ENCODE data around the gene TEDC1. TPM values are rescaled to one million over a fixed set of nuclear protein-coding genes. Genes with fewer than 3 reads are reported as not detected.

The TEDC1 gene
- total RNA-seq, 1 donor from 2014 or later = 18.1 TPM

DNA sequence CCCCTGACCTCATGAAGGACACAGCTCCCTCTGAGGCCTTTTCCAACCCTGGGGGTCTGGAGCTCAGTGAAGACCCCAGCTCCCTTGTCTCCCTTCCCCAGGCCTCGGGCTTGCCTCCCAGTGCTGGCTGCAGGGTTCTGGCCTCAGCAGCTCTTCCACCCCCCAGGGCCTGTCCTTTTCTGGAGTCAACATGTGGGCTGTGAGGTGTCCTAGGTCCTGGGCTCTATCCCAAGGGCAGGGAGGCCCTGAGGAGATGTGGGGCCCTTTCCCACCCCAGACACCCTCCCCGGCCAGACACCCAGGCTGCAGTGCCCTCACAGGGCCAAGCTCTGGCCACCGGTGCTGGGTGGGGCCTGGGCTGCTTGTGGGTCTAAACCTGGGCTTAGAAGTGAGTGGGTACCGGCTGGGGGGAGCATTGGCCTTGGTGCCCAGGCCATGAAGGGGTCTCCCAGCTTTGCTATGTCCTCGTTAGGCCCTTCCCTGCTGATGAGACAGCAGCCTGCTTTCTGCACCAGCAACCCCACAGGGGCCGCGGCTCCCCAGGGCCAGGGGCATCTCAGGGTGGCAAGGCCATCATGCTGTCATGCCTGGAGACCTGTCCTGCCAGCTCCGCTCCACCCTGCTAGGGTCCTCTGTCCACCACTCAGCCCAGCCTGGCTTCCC, 19.1 kb upstream of the TEDC1 start:
- intact Hi-C loops (cut with micrococcal nuclease) = no loop called here
- ChIA-PET POLR2A (interaction anchor here (1.8 kb wide), 1 partner anchor 18 kb away, joined by 8 read pairs; no protein-coding TSS in a partner anchor), CTCF (interaction anchor here (0.7 to 2.9 kb wide), 4 partner anchors 8 to 18 kb away, joined by 3 to 14 read pairs (median 6); no protein-coding TSS in a partner anchor)
- peaks cover 10% of the 10 kb centered on the region for H3K36me3 Mint-ChIP-seq (ENCODE audit: low read depth)
- no peak overlapping the region for H3K27ac Mint-ChIP-seq
- H3K9me3 Mint-ChIP-seq = no peaks in the 10 kb centered on the region
- H3K27me3 Mint-ChIP-seq = no peaks in the 10 kb centered on the region
- no peak overlapping the region for H3K4me3 Mint-ChIP-seq
- no peak for ATAC-seq (ENCODE audit: low read depth)
- H3K4me1 Mint-ChIP-seq = peaks cover 26% of the 10 kb centered on the region
- TF ChIP-seq, protein P1, sequence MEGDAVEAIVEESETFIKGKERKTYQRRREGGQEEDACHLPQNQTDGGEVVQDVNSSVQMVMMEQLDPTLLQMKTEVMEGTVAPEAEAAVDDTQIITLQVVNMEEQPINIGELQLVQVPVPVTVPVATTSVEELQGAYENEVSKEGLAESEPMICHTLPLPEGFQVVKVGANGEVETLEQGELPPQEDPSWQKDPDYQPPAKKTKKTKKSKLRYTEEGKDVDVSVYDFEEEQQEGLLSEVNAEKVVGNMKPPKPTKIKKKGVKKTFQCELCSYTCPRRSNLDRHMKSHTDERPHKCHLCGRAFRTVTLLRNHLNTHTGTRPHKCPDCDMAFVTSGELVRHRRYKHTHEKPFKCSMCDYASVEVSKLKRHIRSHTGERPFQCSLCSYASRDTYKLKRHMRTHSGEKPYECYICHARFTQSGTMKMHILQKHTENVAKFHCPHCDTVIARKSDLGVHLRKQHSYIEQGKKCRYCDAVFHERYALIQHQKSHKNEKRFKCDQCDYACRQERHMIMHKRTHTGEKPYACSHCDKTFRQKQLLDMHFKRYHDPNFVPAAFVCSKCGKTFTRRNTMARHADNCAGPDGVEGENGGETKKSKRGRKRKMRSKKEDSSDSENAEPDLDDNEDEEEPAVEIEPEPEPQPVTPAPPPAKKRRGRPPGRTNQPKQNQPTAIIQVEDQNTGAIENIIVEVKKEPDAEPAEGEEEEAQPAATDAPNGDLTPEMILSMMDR (IDR thresholded peaks at IDR 0.05) = no peak
- DNase-seq = no peak

DNA sequence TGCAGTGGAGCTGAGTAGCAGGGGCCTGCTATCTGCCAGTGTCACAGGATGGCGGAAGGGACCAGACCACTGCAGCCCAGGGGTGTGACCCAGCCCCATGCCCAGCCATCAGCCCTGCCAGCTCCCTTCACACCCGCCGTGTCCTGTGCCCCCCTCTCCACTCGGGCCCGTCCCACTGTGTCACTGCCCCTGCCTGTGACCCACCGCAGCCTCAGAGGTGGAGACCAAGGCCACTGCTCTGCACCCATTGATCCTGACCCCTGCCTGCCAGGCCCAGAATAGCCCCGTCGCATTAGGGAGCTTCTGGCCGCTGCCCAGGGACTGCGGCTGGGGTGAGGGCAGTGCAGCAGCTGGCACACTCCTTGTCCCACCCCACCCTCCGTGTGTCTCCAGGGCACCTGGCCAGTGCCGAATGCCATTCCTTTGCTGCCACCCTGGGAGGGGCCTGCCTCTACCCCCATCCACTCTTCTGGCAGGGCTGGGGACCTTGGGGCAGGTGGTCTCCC, 18.5 kb upstream of the TEDC1 start:
- Mint-ChIP-seq H3K27me3 (peaks cover 3% of the 10 kb centered on the region), H3K27ac (no peak overlapping the region), H3K4me1 (peaks cover 32% of the 10 kb centered on the region), H3K4me3 (no peak overlapping the region), H3K36me3 (ENCODE audit: low read depth) (peaks cover 8% of the 10 kb centered on the region), H3K9me3 (no peaks in the 10 kb centered on the region)
- intact Hi-C loops (cut with micrococcal nuclease) = no loop called here
- TF ChIP-seq, protein P1 (IDR thresholded peaks at IDR 0.05) = no peak
- POLR2A ChIA-PET = no interaction called here
- CTCF ChIA-PET = interaction anchor here (0.7 kb wide), 1 partner anchor 17 kb away, joined by 3 read pairs; no protein-coding TSS in a partner anchor
- DNase-seq (no peak), ATAC-seq (ENCODE audit: low read depth) (no peak)

- TF ChIP-seq, protein P1 (IDR thresholded peaks at IDR 0.05) = no peak
- Mint-ChIP-seq H3K4me3 (peak overlapping the region; percentile 11), H3K9me3 (no peaks in the 10 kb centered on the region), H3K27ac (no peak overlapping the region), H3K36me3 (ENCODE audit: low read depth) (peaks cover 5% of the 10 kb centered on the region), H3K4me1 (peaks cover 32% of the 10 kb centered on the region), H3K27me3 (peaks cover 3% of the 10 kb centered on the region)
- CTCF ChIA-PET = interaction anchor here (0.7 kb wide), 1 partner anchor 17 kb away, joined by 3 read pairs; no protein-coding TSS in a partner anchor
- intact Hi-C loops (cut with micrococcal nuclease) = no loop called here
- DNase-seq (no peak), ATAC-seq (ENCODE audit: low read depth) (no peak)
- POLR2A ChIA-PET = interaction anchor here (0.6 to 0.9 kb wide), 3 partner anchors 16 to 477 kb away, joined by 3 read pairs; no protein-coding TSS in a partner anchor
Observed at GRCh38 chr14:105473033-105473676, 17.9 kb upstream of the TEDC1 start.

GRCh38 chr14:105473677-105474482, 17.2 kb upstream of the TEDC1 start:
- peaks cover 5% of the 10 kb centered on the region for H3K36me3 Mint-ChIP-seq (ENCODE audit: low read depth)
- no peaks in the 10 kb centered on the region for H3K9me3 Mint-ChIP-seq
- intact Hi-C loops (cut with micrococcal nuclease) = no loop called here
- peak; percentile 61 for ATAC-seq (ENCODE audit: low read depth)
- peaks cover 32% of the 10 kb centered on the region for H3K4me1 Mint-ChIP-seq
- DNase-seq = peak; percentile 58
- H3K27me3 Mint-ChIP-seq = peaks cover 3% of the 10 kb centered on the region
- TF ChIP-seq, protein P1 (IDR thresholded peaks at IDR 0.05) = no peak
- peak overlapping the region; percentile 71 for H3K4me3 Mint-ChIP-seq
- POLR2A ChIA-PET = interaction anchor here (0.6 to 0.9 kb wide), 2 partner anchors 16 to 345 kb away, joined by 3 read pairs; no protein-coding TSS in a partner anchor
- H3K27ac Mint-ChIP-seq = no peak overlapping the region
- CTCF ChIA-PET = no interaction called here
